Muscle of back (tissue), 11 donors: ENCODE measurements around the gene RCOR2. TPM values are rescaled to one million over a fixed set of nuclear protein-coding genes. Genes with fewer than 3 reads are reported as not detected.

Experiments
- DNase-seq, 3 donors: peaks; one replicate each; pipeline versions ENCODE4 v3.0.0 to v3.0.0-alpha.2; 2013
- polyA plus RNA-seq, 10 donors: library from polyadenylated mRNA; unstranded; fragments of 120-200 nt; gene quantifications; one replicate each; pipeline ENCODE4 v1.2.1, GENCODE V29; 2013; ENCODE audit not compliant: insufficient read length in 10 of 10

The RCOR2 gene
- polyA plus RNA-seq, 10 donors = 9.4 to 16.0 (median 11.8) TPM

DNA sequence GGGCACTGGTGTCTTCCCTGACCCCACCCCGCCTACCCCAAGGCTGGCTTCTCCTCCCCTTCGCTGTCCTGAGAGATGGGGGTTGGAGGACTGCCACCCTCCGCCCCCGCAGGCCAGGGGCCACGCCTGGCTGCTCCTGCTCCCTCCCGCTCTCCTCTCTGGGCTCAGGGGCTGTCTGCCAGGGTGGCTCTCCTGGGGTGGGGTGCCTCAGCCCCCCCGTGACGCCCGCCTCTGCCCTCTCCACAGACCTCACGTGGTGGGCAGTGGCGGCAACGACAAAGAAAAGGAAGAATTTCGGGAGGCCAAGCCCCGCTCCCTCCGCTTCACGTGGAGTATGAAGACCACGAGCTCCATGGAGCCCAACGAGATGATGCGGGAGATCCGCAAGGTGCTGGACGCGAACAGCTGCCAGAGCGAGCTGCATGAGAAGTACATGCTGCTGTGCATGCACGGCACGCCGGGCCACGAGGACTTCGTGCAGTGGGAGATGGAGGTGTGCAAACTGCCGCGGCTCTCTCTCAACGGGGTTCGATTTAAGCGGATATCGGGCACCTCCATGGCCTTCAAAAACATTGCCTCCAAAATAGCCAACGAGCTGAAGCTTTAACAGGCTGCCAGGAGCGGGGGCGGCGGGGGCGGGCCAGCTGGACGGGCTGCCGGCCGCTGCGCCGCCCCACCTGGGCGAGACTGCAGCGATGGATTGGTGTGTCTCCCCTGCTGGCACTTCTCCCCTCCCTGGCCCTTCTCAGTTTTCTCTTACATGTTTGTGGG, 8.1 kb downstream of the RCOR2 start:
- peak in 1 of 3 donors; percentile 74 for DNase-seq

GRCh38 chr11:63907808-63908530, 9.0 kb downstream of the RCOR2 start:
- no peak for DNase-seq

GRCh38 chr11:63907063-63907462, 9.9 kb downstream of the RCOR2 start:
- DNase-seq = no peak

DNA sequence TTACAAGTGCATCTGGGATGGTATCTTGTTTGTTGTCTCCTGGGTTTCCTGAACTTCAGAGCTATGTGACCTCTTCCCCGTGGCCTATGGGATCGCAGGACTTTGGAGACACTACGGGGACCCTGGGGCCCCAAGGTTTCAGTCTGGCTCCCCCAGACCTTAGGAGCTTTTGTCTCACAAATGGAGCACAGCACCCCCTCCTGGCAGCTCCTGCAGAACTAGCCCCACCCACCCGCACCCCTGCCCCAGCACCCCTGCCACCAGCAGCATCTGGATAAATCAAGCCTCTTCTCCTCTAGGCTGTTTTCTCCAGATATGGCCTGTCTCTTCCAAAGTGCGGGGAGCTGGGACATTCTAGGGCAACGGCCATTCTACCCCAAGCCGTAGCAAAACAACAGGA, 10.4 kb downstream of the RCOR2 start:
- DNase-seq = no peak

GRCh38 chr11:63906087-63906486, 10.9 kb downstream of the RCOR2 start:
- DNase-seq = no peak

GRCh38 chr11:63905179-63905578, 11.8 kb downstream of the RCOR2 start:
- DNase-seq = no peak

GRCh38 chr11:63904743-63905142, 12.2 kb downstream of the RCOR2 start:
- no peak for DNase-seq

GRCh38 chr11:63903884-63904283, 13.1 kb downstream of the RCOR2 start:
- no peak for DNase-seq

DNA sequence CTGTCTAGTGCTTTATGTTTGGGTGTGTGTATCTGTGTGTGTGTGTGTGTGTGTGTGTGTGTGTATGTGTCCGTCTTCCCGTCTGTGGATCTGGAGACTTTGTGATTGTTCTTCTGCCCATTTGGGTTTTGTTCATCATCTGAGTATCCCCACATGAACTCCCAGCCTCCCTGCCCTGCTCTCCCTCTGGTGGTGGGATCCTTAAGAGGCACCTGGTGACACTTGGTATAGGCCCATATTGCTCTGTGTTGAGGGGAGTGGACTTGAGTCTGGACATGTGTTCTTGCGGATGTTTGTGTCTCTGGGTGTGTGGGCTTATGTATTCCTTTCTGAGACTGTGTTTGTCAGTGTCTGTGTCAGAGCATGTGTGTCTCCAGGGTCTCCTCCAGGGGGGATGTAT, 15.3 kb downstream of the RCOR2 start:
- no peak for DNase-seq

- DNase-seq = no peak
These were observed 19.4 kb downstream of the RCOR2 start for GRCh38 chr11:63897459-63898146.

DNA sequence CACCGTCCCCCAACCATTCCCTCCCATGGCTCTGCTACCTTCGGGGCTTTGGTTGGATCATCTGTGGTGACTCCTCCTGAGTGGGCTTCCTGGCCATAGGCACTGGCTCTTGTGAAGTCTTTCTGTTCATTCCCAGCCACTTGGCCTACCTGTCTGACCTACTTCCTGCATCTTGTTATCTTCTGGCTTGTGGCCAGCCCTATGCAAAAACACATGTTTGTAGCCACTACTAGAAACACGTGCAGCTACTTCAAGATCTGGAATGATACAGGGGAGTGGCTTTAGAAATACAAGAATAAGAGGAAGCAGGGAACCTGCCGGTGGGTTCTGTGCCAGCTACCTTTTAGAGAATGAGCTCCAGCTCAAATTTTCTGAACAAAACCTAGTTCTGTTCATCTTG, 20.9 kb downstream of the RCOR2 start:
- no peak for DNase-seq

DNA sequence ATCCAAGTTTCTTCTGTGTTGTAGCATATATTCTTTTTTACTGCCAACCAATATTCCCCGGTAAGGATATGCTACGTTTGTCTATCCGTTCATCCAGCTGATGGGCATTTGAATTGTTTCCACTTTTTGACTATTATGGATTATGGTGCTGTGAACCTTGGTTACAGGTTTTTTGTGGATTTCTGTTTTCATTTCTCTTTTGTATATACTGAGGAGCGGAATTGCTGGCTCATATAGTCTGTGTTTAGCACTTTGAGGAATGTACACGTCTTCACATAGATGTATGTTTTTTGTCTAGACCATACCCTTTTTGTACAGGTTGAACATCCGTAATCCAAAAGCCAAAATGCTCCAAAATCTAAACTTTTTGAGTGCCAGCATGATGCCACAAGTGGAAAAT, 23.6 kb downstream of the RCOR2 start:
- DNase-seq = no peak

DNA sequence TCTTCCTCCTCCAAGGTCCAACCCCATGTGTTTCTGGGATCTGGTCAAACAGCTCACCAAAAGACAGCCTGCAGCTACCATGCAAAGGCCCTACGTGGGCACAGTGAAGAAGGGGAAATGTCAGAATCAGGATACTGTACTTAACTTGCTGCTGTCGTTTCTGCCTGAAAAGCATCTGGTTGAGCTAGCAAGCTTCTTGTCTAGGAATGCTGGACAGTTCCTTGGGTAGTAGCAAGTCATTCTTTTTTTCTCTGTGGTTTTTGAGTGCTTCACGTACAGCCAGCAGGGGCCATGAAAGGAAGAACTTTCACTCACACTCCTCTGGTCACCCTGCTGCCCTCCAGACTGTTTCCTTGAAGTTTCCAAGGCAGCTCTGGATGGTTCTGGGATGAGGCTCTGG, 24.7 kb downstream of the RCOR2 start:
- DNase-seq = no peak

DNA sequence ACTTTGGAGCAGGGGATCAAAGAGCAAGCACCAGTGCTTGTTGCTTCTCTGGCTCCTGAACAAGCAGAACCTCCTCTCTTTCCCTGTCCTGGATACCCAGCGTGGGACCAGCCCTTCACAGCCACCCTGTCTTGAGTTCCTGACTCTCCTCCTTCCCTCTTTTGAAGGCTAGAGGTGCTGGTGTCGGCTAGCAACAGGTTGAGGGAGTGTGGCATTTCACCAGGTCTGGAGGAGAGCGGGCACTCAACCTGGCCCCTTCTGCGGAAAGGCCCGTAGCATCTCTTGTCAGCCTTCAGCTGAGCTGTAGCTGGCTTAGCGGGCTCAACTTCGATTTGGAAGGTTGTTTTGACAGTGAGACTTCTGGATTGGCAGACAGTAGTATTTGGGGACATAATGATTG, 26.6 kb downstream of the RCOR2 start:
- DNase-seq = no peak

- DNase-seq = no peak
These were observed 27.6 kb downstream of the RCOR2 start for GRCh38 chr11:63889344-63889743.

GRCh38 chr11:63888170-63889086, 28.5 kb downstream of the RCOR2 start:
- DNase-seq = peak in 1 of 3 donors; percentile 53

DNA sequence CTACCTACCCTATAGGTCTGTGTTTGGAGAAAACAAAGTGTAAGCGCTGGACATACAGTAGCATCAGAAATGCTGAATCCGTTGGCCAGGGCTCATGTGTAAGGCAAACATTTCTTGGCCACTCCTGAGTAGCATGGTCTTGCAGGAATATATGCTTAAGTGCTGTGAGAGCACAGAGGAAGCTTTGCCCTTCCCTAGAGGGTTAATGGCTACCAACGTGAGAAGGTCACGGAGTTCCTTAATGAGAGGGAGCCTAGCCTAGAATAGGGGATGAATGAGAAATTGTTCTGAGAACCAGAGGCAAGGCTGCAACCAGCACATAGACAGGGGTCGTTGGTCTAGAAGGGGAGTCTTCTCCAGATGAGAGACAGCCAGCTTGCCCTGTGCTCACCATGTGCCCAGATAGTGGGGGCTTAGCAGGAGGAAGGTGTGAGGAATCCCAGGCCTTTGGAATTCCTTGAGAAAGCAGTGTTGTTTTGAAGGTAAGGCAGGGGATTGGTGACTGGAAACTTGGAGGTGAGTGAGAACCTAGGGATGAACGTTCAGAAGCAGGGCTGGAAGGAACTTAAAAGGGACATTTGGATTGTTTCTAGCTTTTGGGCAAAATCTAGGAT, 29.5 kb downstream of the RCOR2 start:
- no peak for DNase-seq

GRCh38 chr11:63884196-63884932, 32.6 kb downstream of the RCOR2 start:
- no peak for DNase-seq

DNA sequence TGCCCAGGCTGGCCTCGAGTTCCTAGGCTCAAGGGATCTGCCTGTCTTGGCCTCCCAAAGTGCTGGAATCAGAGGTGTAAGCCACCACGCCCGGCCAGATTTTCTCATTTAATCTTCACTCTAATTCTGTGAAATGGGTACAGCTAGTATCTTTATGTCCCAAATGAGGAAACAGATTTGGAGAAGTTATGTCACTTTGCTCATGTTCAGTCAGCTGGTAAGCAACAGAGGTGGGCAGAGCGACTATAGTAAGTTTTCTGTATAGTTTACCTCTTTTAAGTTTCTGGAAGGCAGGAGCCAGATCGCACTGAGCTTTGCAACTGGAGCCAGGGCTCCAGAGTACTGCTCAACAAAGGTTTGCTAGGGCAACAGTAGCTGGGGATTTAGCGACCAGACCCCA, 33.2 kb downstream of the RCOR2 start:
- no peak for DNase-seq

DNA sequence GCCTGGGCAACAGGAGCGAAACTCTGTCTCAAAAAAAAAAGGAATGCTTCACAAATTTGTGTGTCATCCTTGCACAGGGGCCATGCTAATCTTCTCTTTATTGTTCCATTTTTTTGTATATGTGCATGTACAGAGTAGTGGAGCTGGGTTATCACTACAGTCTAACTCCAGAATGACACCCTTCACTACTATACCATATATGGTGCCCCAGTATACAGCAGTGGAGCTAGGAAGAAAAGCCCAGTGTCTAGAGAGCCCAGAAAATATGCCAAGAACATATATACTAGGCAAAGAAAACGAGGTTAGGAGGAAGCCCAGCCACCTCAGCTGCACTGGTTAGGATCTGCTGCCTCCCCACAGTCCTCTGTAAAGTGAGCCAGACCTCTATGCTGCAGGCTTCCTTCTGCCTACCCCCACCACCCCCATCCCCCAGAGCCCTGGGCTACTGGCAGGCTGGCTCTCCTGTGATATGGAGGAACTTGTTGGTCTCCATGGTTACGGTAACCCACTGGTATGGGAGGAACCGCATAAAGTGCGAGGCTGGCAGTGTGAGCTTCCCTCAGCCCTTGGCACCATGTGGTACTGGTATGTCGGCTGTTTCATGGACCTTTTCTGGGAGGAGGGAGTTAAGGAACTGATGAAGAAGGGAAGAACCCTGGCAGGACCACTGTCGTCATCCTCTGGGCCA, 34.3 kb downstream of the RCOR2 start:
- peak in 1 of 3 donors; percentile 16 for DNase-seq
